Epithelial cell of proximal tubule (primary cell): Measurements from ENCODE around the gene ALG8. TPM values are rescaled to one million over a fixed set of nuclear protein-coding genes. Genes with fewer than 3 reads are reported as not detected.

ENCODE experiments used
- DNase-seq: peaks from one replicate; pipeline ENCODE4 v3.0.0-alpha.2; 2011; ENCODE audit warnings: low read depth
- H3K4me3 ChIP-seq: 2 replicates; pipeline ENCODE4 v1.5.1; 2011; ENCODE audit warnings: low read depth, mild to moderate bottlenecking, low read length
- CTCF ChIP-seq: conservative IDR thresholded peaks from 2 replicates; pipeline ENCODE4 v1.5.1; 2012; ENCODE audit warnings: low read depth, mild to moderate bottlenecking, low read length
- total RNA-seq: library from RNA; depleted of rRNA; stranded (reverse); fragments of >200 nt; gene quantifications from 2 replicates; pipeline ENCODE4 v1.2.3, GENCODE V29; 2015

ALG8 gene
- total RNA-seq, 1 donor from 2014 or later = 38.1 TPM

GRCh38 chr11:78160557-78160956, 21.1 kb upstream of the ALG8 start:
- DNase-seq = no peak
- TF ChIP-seq CTCF = no peak

GRCh38 chr11:78158987-78159652, 19.7 kb upstream of the ALG8 start:
- H3K4me3 ChIP-seq = no peak overlapping the region
- TF ChIP-seq CTCF = no peak
- DNase-seq = no peak

More at GRCh38 chr11:78160557-78160956, 21.1 kb upstream of the ALG8 start:
- no peak overlapping the region for H3K4me3 ChIP-seq

- DNase-seq = no peak
- TF ChIP-seq CTCF = no peak
- no peak overlapping the region for H3K4me3 ChIP-seq
These were observed 16.9 kb upstream of the ALG8 start for GRCh38 chr11:78156127-78156844.

GRCh38 chr11:78151804-78152203, 12.4 kb upstream of the ALG8 start:
- TF ChIP-seq CTCF = no peak
- DNase-seq = no peak
- H3K4me3 ChIP-seq = no peak overlapping the region

GRCh38 chr11:78150754-78151153, 11.3 kb upstream of the ALG8 start:
- TF ChIP-seq CTCF = no peak
- H3K4me3 ChIP-seq = no peak overlapping the region
- DNase-seq = no peak

GRCh38 chr11:78150346-78150745, 10.9 kb upstream of the ALG8 start:
- H3K4me3 ChIP-seq = no peak overlapping the region
- no peak for DNase-seq
- no peak for TF ChIP-seq CTCF

- TF ChIP-seq CTCF = peak; percentile 38
- H3K4me3 ChIP-seq = no peak overlapping the region
- no peak for DNase-seq
These were observed 10.2 kb upstream of the ALG8 start for GRCh38 chr11:78149646-78150045.
